Coronary artery (tissue), 2 donors: ENCODE results near the gene NFATC2.
"Not testable (repeated sequence)": the region's sequence is repeated elsewhere in the genome, so short reads cannot be mapped to it uniquely, and the experiment has no call there.

ENCODE experiments used
- DNase-seq: peaks from one replicate; pipeline ENCODE4 v3.0.0-alpha.2; 2017; ENCODE audit warnings: low spot score
- H3K27ac ChIP-seq, 2 donors: fragments of 200-600 bp; sonication (generic); one replicate each; pipeline ENCODE4 v1.5.1; 2016 to 2019
- H3K4me3 ChIP-seq: fragments of 200-600 bp; sonication (generic); 2 replicates; pipeline ENCODE4 v1.5.1; 2016; ENCODE audit warnings: mild to moderate bottlenecking, moderate library complexity
- TF ChIP-seq, protein P1 (sequence below): fragments of 200-600 bp; sonication (generic); IDR thresholded peaks from one replicate; pipeline ENCODE4 v1.5.1; 2019; ENCODE audit warnings: antibody characterized with exemption

Gene NFATC2

DNA sequence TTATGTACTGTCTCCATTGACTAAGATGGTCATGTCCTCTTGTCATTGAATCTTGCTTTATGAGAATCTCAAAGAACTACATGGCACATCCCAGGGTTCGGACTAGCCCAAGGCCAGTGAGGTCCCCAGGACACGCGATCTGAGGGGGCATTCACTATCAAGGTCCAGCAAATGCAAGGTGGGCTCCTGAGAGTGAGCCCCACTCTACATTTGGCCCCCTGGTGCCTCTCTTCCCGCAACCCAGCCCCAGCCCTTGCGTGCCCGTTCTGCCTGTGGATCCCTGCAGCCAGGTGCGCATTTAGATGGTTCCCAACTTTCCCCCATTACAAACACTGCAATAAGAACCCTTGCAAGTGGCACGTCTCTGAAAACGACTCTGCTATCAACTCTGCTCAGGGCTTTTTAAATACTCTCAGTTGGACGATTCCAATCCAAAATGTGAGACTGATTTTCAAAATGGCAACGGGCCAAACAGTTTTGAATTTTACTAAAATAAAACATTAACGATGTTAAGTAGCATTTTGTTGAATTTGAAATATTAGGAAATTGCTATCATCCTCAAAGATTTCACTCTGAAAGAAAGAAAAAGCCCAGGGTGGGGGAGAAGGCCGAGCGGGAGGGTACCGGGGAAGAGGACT is 59.6 kb downstream of the NFATC2 start:
- no peak overlapping the region for H3K27ac ChIP-seq
- TF ChIP-seq, protein P1, sequence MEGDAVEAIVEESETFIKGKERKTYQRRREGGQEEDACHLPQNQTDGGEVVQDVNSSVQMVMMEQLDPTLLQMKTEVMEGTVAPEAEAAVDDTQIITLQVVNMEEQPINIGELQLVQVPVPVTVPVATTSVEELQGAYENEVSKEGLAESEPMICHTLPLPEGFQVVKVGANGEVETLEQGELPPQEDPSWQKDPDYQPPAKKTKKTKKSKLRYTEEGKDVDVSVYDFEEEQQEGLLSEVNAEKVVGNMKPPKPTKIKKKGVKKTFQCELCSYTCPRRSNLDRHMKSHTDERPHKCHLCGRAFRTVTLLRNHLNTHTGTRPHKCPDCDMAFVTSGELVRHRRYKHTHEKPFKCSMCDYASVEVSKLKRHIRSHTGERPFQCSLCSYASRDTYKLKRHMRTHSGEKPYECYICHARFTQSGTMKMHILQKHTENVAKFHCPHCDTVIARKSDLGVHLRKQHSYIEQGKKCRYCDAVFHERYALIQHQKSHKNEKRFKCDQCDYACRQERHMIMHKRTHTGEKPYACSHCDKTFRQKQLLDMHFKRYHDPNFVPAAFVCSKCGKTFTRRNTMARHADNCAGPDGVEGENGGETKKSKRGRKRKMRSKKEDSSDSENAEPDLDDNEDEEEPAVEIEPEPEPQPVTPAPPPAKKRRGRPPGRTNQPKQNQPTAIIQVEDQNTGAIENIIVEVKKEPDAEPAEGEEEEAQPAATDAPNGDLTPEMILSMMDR = no peak
- DNase-seq = no peak
- no peak overlapping the region for H3K4me3 ChIP-seq

DNA sequence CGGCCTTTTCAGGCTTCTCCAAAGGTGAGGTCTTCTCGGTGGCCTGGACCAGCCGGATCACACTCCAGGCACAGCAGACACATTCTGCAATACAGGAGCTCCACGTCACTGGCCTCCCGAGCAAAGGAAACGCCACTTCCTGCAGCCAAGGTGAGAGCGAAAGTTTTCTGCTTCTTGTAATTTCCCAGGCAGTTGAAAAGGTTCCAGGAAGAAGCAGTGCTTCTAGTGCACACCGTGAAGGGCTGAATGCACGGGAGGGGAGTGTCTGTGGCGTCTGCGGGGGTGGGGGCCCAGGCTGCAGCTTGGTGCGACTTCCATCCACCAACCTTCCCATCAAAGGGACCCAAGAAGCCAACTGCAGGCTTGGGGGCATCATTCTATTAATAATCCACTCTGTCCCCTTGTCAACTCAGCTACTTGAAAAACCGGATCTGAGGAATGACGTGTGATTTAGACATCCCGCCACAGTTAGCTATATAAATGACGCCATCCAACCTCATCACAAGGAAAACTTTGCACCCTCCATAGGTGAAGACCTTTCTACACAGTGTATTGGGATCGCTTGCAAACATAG is 61.1 kb downstream of the NFATC2 start:
- TF ChIP-seq, protein P1 = no peak
- no peak for DNase-seq
- Histone ChIP-seq H3K4me3 (no peak overlapping the region), H3K27ac (no peak overlapping the region)

DNA sequence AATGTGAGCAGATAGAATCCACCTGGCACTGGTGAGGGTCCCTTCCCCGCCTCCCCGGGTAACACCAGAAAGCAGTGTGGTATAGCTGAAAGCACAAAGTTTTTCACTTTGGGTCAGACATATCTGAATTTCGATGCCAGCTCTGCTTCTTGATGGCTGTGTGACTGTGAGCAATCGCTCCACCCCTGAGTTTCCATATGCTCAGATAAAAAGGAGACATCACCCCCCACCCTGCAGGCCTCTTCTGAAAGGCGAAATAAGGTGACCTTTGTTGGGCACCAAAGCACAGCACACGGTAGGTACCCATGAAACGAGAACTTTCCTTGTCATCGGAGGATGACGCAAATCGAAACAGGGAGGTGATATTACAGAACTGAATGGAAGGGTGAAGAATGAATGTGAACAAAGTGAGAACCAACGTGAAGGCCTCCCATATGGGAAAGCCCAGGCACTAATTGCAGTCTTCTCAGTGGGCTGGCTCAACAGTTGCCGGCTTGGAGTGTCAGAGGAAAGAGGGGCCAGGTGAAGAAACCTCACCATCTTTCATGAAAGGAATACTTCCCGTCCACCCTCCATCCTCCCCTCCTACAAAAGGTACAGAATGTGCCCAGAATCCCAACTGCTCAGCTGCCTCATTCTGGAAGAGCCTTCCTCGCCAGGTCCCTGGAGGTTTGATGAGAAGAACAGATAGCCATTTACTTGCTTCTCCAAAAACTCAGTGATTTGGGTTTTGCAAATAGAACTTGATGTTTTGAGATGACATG is 61.8 kb downstream of the NFATC2 start:
- Histone ChIP-seq H3K27ac (no peak overlapping the region), H3K4me3 (no peak overlapping the region)
- no peak for DNase-seq
- TF ChIP-seq, protein P1 = no peak

DNA sequence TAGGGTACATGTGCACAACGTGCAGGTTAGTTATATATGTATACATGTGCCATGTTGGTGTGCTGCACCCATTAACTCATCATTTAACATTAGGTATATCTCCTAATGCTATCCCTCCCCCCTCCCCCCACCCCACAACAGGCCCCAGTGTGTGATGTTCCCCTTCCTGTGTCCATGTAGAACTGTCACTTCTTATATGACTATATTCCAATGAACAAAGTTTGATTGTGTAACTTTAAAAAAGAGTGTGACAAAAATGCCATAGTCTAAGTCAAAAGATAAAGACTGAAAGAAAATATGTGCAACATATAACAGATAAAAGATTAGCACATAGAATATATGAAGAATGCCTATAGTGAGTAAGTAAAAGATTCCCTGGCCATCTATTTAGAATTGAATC is 66.4 kb downstream of the NFATC2 start:
- not testable (repeated sequence) for H3K27ac ChIP-seq, DNase-seq, H3K4me3 ChIP-seq

DNA sequence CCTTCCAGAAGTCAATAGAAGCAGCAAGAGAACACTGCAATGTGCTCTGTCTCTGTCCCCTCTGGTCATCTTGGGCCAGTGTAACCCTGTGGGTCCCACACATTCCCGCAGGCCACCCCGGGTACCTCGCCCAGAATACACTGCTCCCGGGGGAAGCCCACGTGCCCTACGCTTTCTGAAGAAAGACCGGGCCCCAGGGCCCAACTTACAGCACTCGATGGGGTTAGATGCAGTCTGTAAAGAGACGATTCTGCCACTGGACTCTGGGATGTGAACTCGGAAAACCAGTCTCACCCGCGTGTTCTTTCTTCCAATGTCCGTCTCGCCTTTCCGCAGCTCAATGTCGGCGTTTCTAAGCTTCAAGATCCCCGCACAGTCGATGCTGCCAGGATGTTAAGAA is 68.7 kb downstream of the NFATC2 start:
- TF ChIP-seq, protein P1 = no peak
- H3K4me3 ChIP-seq = no peak overlapping the region

DNA sequence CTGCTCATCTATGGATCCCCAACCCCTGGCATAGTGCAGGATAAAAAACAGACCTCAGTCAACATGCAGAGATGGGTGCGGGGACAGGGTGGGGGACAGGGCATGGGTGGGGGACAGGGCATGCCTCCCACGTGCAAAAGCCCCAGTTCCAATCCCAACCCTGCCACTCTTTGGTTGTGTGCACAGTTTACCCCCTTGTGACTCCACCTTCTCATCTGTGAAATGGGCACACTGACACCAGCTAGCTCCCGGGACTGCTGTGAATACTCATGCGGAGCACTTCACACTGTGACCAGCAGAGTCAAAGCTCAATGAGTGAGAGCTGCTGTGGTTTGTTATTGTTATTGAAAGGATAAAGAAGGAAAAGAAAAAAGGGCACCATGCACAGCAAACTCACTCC is 69.3 kb downstream of the NFATC2 start:
- DNase-seq = no peak
- Histone ChIP-seq H3K4me3 (no peak overlapping the region), H3K27ac (no peak overlapping the region)
- TF ChIP-seq, protein P1 = no peak

More for the DNA sequence above, 68.7 kb downstream of the NFATC2 start:
- H3K27ac ChIP-seq = no peak overlapping the region
- no peak for DNase-seq

DNA sequence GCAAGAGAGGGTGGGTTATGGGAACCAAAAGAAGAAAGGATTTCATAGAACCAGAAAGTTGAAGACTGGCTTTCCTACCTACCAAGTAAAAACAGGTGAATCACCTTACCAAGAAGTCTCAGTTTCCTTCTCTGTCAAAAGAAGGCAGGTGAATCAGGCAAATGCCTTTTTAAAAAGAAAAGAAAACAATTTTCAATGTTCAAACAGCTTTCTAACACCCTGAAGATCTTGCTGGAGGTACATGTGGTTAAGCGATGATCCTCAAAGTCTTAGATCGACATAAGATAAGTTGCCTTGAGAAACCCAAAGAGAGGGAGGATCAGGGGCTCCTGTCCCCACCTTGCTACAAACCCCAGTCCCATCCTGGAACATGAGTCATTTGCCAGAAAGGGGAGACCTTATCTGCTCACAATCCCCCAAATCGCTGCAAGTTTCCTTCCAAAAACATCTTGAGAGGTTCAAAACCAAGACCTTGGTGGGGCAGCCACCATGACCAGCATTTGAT is 71.6 kb downstream of the NFATC2 start:
- TF ChIP-seq, protein P1 = no peak
- no peak for DNase-seq
- Histone ChIP-seq H3K4me3 (no peak overlapping the region), H3K27ac (no peak overlapping the region)
